WTC11 (cell line): ENCODE data around the gene KCNJ16. TPM values are rescaled to one million over a fixed set of nuclear protein-coding genes. Genes with fewer than 3 reads are reported as not detected.

ENCODE experiments used
- ATAC-seq: fragments of 200-7000 bp; cut with Tn5 transposase; 2 replicates; pipeline ENCODE4 v1.10.0; 2021; ENCODE audit warnings: mild to moderate bottlenecking, moderate library complexity
- CTCF ChIA-PET: fragments of 300-600 bp; sonication (Branson Sonifier 250); formaldehyde crosslinking; loops from one replicate; lab custom pipeline; 2021; ENCODE audit warnings: antibody characterized with exemption; lab: Charles Lee
- POLR2A ChIA-PET: fragments of 350-600 bp; sonication (Branson Sonifier 250); formaldehyde crosslinking; loops from one replicate; lab custom pipeline; 2021; ENCODE audit warnings: antibody characterized with exemption; lab: Charles Lee
- DNase-seq: peaks from one replicate; pipeline ENCODE4 v3.0.0; 2021; ENCODE audit warnings: low spot score
- H3K27ac Mint-ChIP-seq: 2 replicates; pipeline ENCODE4 v1.8.0; 2021; ENCODE audit warnings: mixed read lengths
- H3K27me3 Mint-ChIP-seq: 2 replicates; pipeline ENCODE4 v1.8.0; 2021; ENCODE audit warnings: low read depth, mild to moderate bottlenecking, moderate library complexity, mixed read lengths
- H3K36me3 Mint-ChIP-seq: 2 replicates; pipeline ENCODE4 v1.8.0; 2021; ENCODE audit warnings: mixed read lengths
- H3K4me1 Mint-ChIP-seq: 2 replicates; pipeline ENCODE4 v1.8.0; 2022; ENCODE audit warnings: mixed read lengths
- H3K4me3 Mint-ChIP-seq: 2 replicates; pipeline ENCODE4 v1.8.0; 2021; ENCODE audit warnings: mild to moderate bottlenecking, moderate library complexity, mixed read lengths
- H3K9me3 Mint-ChIP-seq: 2 replicates; pipeline ENCODE4 v1.8.0; 2021; ENCODE audit warnings: mixed read lengths
- JAZF1 ChIP-seq: fragments of 250-450 bp; sonication (Bioruptor Pico); IDR thresholded peaks from 2 replicates; pipeline ENCODE4 v1.9.0; 2021; ENCODE audit warnings: moderate library complexity, mild to moderate bottlenecking, inconsistent platforms
- JUN ChIP-seq: sonication (generic); formaldehyde crosslinking; IDR thresholded peaks from 2 replicates; pipeline ENCODE4 v1.8.0; 2023; ENCODE audit warnings: mild to moderate bottlenecking, missing genetic modification reagents
- KAT7 ChIP-seq: sonication (generic); formaldehyde crosslinking; IDR thresholded peaks from 2 replicates; pipeline ENCODE4 v1.8.1; 2023; ENCODE audit warnings: missing genetic modification reagents, mild to moderate bottlenecking, borderline replicate concordance
- NR1H2 ChIP-seq: sonication (generic); formaldehyde crosslinking; IDR thresholded peaks from 2 replicates; pipeline ENCODE4 v1.9.0; 2021; ENCODE audit warnings: mild to moderate bottlenecking, moderate library complexity, missing genetic modification reagents
- NR2C2 ChIP-seq: sonication (generic); formaldehyde crosslinking; IDR thresholded peaks from 2 replicates; pipeline ENCODE4 v1.8.0; 2022; ENCODE audit warnings: mild to moderate bottlenecking, missing genetic modification reagents
- NR3C1 ChIP-seq: sonication (generic); formaldehyde crosslinking; conservative IDR thresholded peaks from 2 replicates; pipeline ENCODE4 v1.8.1; 2023; ENCODE audit warnings: low read depth, mild to moderate bottlenecking, missing genetic modification reagents
- OVOL2 ChIP-seq: fragments of 250-450 bp; sonication (Bioruptor Pico); IDR thresholded peaks from 2 replicates; pipeline ENCODE4 v1.9.0; 2021; ENCODE audit warnings: mild to moderate bottlenecking, borderline replicate concordance
- SMAD3 ChIP-seq: sonication (generic); formaldehyde crosslinking; IDR thresholded peaks from 2 replicates; pipeline ENCODE4 v1.8.0; 2022; ENCODE audit warnings: missing genetic modification reagents, mild to moderate bottlenecking, borderline replicate concordance
- TCF7 ChIP-seq: sonication (generic); formaldehyde crosslinking; IDR thresholded peaks from 2 replicates; pipeline ENCODE4 v1.8.0; 2022; ENCODE audit warnings: mild to moderate bottlenecking, low read depth, missing genetic modification reagents, moderate library complexity
- ZBTB21 ChIP-seq: sonication (generic); formaldehyde crosslinking; IDR thresholded peaks from 2 replicates; pipeline ENCODE4 v1.8.1; 2023; ENCODE audit warnings: mild to moderate bottlenecking, missing genetic modification reagents, borderline replicate concordance
- ZNF416 ChIP-seq: fragments of 250-450 bp; sonication (Bioruptor Pico); IDR thresholded peaks from 2 replicates; pipeline ENCODE4 v1.9.0; 2021; ENCODE audit warnings: mild to moderate bottlenecking, inconsistent platforms
- ZNF671 ChIP-seq: fragments of 250-450 bp; sonication (Bioruptor Pico); IDR thresholded peaks from 2 replicates; pipeline ENCODE4 v1.8.0; 2021; ENCODE audit warnings: mild to moderate bottlenecking
- total RNA-seq: library from RNA; stranded (reverse); gene quantifications from 3 replicates; pipeline ENCODE4 v1.2.3, GENCODE V29; 2021
- TF ChIP-seq, protein P1 (sequence below): fragments of 250-450 bp; sonication (Bioruptor Pico); IDR thresholded peaks from 2 replicates; pipeline ENCODE4 v1.9.0; 2021; ENCODE audit warnings: mild to moderate bottlenecking
- TF ChIP-seq, protein P2 (sequence below): sonication (generic); formaldehyde crosslinking; IDR thresholded peaks from 2 replicates; pipeline ENCODE4 v1.8.1; 2022; ENCODE audit warnings: mild to moderate bottlenecking, moderate library complexity, missing genetic modification reagents
- TF ChIP-seq, protein P3 (sequence below): fragments of 250-450 bp; sonication (Bioruptor Pico); IDR thresholded peaks from 2 replicates; pipeline ENCODE4 v1.9.0; 2021; ENCODE audit warnings: mild to moderate bottlenecking, borderline replicate concordance
- TF ChIP-seq, protein P4 (sequence below): sonication (generic); formaldehyde crosslinking; IDR thresholded peaks from 2 replicates; pipeline ENCODE4 v1.8.1; 2022; ENCODE audit warnings: mild to moderate bottlenecking, missing genetic modification reagents, moderate library complexity, borderline replicate concordance
- TF ChIP-seq, protein P5 (sequence below): fragments of 200-600 bp; IDR thresholded peaks from 2 replicates; pipeline ENCODE4 v1.8.0; 2022; ENCODE audit warnings: antibody characterized with exemption

KCNJ16 gene
- total RNA-seq, 1 experiment from 2014 or later, result not detected

DNA sequence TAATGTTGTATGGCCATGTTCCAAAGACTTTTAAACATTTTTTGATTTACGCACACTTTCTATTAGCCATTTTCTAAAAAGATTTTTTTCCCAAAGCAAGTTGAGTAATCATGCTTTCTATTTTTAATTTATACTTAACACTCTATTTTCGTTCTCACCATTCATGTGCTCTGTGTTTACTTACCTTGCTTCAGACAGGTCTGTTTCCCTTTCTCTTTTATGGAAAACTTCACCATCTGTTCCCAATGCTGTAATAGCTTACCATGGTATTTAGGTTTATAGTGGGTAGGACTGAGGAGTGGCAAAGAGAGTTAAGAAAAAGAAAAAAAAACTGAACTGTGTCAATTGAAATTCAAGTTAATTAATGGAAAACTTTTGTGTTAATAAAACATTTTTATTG, 37.5 kb upstream of the KCNJ16 start (continued):
- TF ChIP-seq ZNF671 (CRISPR knock-in tag), result no peak
- TF ChIP-seq, protein P1, sequence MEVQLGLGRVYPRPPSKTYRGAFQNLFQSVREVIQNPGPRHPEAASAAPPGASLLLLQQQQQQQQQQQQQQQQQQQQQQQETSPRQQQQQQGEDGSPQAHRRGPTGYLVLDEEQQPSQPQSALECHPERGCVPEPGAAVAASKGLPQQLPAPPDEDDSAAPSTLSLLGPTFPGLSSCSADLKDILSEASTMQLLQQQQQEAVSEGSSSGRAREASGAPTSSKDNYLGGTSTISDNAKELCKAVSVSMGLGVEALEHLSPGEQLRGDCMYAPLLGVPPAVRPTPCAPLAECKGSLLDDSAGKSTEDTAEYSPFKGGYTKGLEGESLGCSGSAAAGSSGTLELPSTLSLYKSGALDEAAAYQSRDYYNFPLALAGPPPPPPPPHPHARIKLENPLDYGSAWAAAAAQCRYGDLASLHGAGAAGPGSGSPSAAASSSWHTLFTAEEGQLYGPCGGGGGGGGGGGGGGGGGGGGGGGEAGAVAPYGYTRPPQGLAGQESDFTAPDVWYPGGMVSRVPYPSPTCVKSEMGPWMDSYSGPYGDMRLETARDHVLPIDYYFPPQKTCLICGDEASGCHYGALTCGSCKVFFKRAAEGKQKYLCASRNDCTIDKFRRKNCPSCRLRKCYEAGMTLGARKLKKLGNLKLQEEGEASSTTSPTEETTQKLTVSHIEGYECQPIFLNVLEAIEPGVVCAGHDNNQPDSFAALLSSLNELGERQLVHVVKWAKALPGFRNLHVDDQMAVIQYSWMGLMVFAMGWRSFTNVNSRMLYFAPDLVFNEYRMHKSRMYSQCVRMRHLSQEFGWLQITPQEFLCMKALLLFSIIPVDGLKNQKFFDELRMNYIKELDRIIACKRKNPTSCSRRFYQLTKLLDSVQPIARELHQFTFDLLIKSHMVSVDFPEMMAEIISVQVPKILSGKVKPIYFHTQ (CRISPR knock-in tag), result no peak
- TF ChIP-seq KAT7 (CRISPR knock-in tag), result no peak
- no peak for TF ChIP-seq ZNF416 (CRISPR knock-in tag)
- TF ChIP-seq, all 79 proteins: peak for 0

DNA sequence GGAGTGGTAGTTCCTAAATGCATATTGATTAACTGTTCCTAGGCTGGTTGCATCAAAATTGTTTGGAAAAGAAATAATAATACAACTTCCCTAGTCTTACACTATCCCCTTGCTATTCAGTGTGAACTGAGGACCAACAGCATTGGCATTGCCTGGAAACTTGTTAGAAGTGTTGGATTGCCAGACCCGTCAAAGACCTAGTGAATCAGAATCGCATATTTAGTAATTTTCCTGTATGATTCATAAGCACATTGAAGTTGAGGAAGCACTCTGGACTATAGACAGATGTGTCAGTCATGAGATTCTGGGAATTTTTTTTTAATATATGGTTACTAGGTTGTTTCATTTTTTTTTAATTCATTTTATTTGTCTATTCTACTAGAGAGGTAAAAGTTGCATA, 34.7 kb upstream of the KCNJ16 start:
- no peak overlapping the region for H3K27ac Mint-ChIP-seq
- CTCF ChIA-PET, result no interaction called here
- TF ChIP-seq JUN, result no peak
- TF ChIP-seq JAZF1 (CRISPR knock-in tag), result no peak
- TF ChIP-seq NR2C2 (CRISPR knock-in tag), result no peak
- TF ChIP-seq, protein P2, sequence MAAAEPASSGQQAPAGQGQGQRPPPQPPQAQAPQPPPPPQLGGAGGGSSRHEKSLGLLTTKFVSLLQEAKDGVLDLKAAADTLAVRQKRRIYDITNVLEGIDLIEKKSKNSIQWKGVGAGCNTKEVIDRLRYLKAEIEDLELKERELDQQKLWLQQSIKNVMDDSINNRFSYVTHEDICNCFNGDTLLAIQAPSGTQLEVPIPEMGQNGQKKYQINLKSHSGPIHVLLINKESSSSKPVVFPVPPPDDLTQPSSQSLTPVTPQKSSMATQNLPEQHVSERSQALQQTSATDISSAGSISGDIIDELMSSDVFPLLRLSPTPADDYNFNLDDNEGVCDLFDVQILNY, result no peak
- TF ChIP-seq SMAD3, result no peak
- TF ChIP-seq, protein P3, sequence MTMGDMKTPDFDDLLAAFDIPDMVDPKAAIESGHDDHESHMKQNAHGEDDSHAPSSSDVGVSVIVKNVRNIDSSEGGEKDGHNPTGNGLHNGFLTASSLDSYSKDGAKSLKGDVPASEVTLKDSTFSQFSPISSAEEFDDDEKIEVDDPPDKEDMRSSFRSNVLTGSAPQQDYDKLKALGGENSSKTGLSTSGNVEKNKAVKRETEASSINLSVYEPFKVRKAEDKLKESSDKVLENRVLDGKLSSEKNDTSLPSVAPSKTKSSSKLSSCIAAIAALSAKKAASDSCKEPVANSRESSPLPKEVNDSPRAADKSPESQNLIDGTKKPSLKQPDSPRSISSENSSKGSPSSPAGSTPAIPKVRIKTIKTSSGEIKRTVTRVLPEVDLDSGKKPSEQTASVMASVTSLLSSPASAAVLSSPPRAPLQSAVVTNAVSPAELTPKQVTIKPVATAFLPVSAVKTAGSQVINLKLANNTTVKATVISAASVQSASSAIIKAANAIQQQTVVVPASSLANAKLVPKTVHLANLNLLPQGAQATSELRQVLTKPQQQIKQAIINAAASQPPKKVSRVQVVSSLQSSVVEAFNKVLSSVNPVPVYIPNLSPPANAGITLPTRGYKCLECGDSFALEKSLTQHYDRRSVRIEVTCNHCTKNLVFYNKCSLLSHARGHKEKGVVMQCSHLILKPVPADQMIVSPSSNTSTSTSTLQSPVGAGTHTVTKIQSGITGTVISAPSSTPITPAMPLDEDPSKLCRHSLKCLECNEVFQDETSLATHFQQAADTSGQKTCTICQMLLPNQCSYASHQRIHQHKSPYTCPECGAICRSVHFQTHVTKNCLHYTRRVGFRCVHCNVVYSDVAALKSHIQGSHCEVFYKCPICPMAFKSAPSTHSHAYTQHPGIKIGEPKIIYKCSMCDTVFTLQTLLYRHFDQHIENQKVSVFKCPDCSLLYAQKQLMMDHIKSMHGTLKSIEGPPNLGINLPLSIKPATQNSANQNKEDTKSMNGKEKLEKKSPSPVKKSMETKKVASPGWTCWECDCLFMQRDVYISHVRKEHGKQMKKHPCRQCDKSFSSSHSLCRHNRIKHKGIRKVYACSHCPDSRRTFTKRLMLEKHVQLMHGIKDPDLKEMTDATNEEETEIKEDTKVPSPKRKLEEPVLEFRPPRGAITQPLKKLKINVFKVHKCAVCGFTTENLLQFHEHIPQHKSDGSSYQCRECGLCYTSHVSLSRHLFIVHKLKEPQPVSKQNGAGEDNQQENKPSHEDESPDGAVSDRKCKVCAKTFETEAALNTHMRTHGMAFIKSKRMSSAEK (CRISPR knock-in tag), result no peak
- TF ChIP-seq TCF7 (CRISPR knock-in tag), result no peak
- TF ChIP-seq ZBTB21 (CRISPR knock-in tag), result no peak
- TF ChIP-seq, protein P4, sequence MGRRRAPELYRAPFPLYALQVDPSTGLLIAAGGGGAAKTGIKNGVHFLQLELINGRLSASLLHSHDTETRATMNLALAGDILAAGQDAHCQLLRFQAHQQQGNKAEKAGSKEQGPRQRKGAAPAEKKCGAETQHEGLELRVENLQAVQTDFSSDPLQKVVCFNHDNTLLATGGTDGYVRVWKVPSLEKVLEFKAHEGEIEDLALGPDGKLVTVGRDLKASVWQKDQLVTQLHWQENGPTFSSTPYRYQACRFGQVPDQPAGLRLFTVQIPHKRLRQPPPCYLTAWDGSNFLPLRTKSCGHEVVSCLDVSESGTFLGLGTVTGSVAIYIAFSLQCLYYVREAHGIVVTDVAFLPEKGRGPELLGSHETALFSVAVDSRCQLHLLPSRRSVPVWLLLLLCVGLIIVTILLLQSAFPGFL (CRISPR knock-in tag), result no peak
- no peak for TF ChIP-seq OVOL2 (CRISPR knock-in tag)
- TF ChIP-seq, protein P5, sequence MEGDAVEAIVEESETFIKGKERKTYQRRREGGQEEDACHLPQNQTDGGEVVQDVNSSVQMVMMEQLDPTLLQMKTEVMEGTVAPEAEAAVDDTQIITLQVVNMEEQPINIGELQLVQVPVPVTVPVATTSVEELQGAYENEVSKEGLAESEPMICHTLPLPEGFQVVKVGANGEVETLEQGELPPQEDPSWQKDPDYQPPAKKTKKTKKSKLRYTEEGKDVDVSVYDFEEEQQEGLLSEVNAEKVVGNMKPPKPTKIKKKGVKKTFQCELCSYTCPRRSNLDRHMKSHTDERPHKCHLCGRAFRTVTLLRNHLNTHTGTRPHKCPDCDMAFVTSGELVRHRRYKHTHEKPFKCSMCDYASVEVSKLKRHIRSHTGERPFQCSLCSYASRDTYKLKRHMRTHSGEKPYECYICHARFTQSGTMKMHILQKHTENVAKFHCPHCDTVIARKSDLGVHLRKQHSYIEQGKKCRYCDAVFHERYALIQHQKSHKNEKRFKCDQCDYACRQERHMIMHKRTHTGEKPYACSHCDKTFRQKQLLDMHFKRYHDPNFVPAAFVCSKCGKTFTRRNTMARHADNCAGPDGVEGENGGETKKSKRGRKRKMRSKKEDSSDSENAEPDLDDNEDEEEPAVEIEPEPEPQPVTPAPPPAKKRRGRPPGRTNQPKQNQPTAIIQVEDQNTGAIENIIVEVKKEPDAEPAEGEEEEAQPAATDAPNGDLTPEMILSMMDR, result no peak
- TF ChIP-seq NR3C1 (CRISPR knock-in tag), result no peak
- TF ChIP-seq NR1H2 (CRISPR knock-in tag), result no peak
- H3K4me1 Mint-ChIP-seq, result peaks cover 4% of the 10 kb centered on the region
- POLR2A ChIA-PET, result no interaction called here
- no peaks in the 10 kb centered on the region for H3K9me3 Mint-ChIP-seq
- H3K36me3 Mint-ChIP-seq, result no peaks in the 10 kb centered on the region
- H3K4me3 Mint-ChIP-seq, result no peak overlapping the region
- DNase-seq (no peak), ATAC-seq (no peak)
- H3K27me3 Mint-ChIP-seq, result no peaks in the 10 kb centered on the region
